Hepatocyte (in vitro differentiated cells): ENCODE results near the gene TIRAP. TPM values are rescaled to one million over a fixed set of nuclear protein-coding genes. Genes with fewer than 3 reads are reported as not detected.

Experiments used
- DNase-seq: peaks from one replicate; pipeline ENCODE4 v3.0.0-alpha.2; 2016; ENCODE audit warnings: low spot score
- H2AFZ ChIP-seq: fragments of 200-600 bp; sonication (generic); 2 replicates; pipeline ENCODE4 v1.6.0; 2016; ENCODE audit warnings: antibody characterized with exemption, mild to moderate bottlenecking
- H3K27ac ChIP-seq: fragments of 200-600 bp; sonication (generic); 2 replicates; pipeline ENCODE4 v1.5.1; 2016; ENCODE audit warnings: mild to moderate bottlenecking
- H3K27me3 ChIP-seq: fragments of 200-600 bp; sonication (generic); 2 replicates; pipeline ENCODE4 v1.6.1; 2016
- H3K36me3 ChIP-seq: fragments of 200-600 bp; sonication (generic); replicated peaks from 2 replicates; pipeline ENCODE4 v1.5.1; 2016; ENCODE audit warnings: low read depth; ENCODE audit not compliant: insufficient read depth
- H3K4me1 ChIP-seq: fragments of 200-600 bp; sonication (generic); 2 replicates; pipeline ENCODE4 v1.5.1; 2016; ENCODE audit warnings: mild to moderate bottlenecking, moderate library complexity; ENCODE audit not compliant: insufficient read depth
- H3K4me2 ChIP-seq: fragments of 200-600 bp; sonication (generic); 2 replicates; pipeline ENCODE4 v1.6.0; 2016
- H3K4me3 ChIP-seq: fragments of 200-600 bp; sonication (generic); 2 replicates; pipeline ENCODE4 v1.5.1; 2016; ENCODE audit warnings: mild to moderate bottlenecking
- H3K79me2 ChIP-seq: fragments of 200-600 bp; sonication (generic); 2 replicates; pipeline ENCODE4 v1.6.0; 2017; ENCODE audit warnings: mild to moderate bottlenecking
- H3K9me2 ChIP-seq: fragments of 200-600 bp; sonication (generic); replicated peaks from 2 replicates; pipeline ENCODE4 v1.6.0; 2017; ENCODE audit warnings: mild to moderate bottlenecking; ENCODE audit not compliant: insufficient read depth
- H3K9me3 ChIP-seq: fragments of 200-600 bp; sonication (generic); 2 replicates; pipeline ENCODE4 v1.5.1; 2016; ENCODE audit warnings: low read depth, mild to moderate bottlenecking
- H4K20me1 ChIP-seq: fragments of 200-600 bp; sonication (generic); 2 replicates; pipeline ENCODE4 v1.6.0; 2016; ENCODE audit warnings: mild to moderate bottlenecking; ENCODE audit not compliant: insufficient read depth, poor library complexity, severe bottlenecking
- CTCF ChIP-seq: fragments of 200-600 bp; sonication (generic); IDR thresholded peaks from 2 replicates; pipeline ENCODE4 v1.5.1; 2016; ENCODE audit warnings: antibody characterized with exemption, mild to moderate bottlenecking; ENCODE audit not compliant: poor library complexity
- EZH2 ChIP-seq: fragments of 200-600 bp; sonication (generic); IDR thresholded peaks from 2 replicates; pipeline ENCODE4 v1.6.1; 2016; ENCODE audit warnings: antibody characterized with exemption, mild to moderate bottlenecking, borderline replicate concordance
- EZH2phosphoT487 ChIP-seq: fragments of 200-600 bp; sonication (generic); IDR thresholded peaks from one replicate; pipeline ENCODE4 v1.6.1; 2018; ENCODE audit warnings: antibody characterized with exemption, mild to moderate bottlenecking, low read depth, moderate library complexity; ENCODE audit not compliant: unreplicated experiment, severe bottlenecking
- WGBS: methylation state at CpG from one replicate; pipeline ENCODE4 v1.1.6; 2016; ENCODE audit warnings: low lambda C conversion rate; ENCODE audit errors: missing lambda C conversion rate; 5-methylcytosine and 5-hydroxymethylcytosine counted together
- polyA plus RNA-seq: library from polyadenylated mRNA; unstranded; fragments of >200 nt; fragmentation: Nextera tagmentation; extraction: Ambion mirVana; gene quantifications from 2 replicates; pipeline ENCODE4 v1.2.1, GENCODE V29; 2016
- total RNA-seq: library from RNA; depleted of rRNA; stranded (reverse); fragments of >200 nt; gene quantifications from 2 replicates; pipeline ENCODE4 v1.2.3, GENCODE V29; 2014

The TIRAP gene
- total and polyA plus RNA-seq, 2 experiments from 2014 or later = 5.3 to 6.4 TPM

DNA sequence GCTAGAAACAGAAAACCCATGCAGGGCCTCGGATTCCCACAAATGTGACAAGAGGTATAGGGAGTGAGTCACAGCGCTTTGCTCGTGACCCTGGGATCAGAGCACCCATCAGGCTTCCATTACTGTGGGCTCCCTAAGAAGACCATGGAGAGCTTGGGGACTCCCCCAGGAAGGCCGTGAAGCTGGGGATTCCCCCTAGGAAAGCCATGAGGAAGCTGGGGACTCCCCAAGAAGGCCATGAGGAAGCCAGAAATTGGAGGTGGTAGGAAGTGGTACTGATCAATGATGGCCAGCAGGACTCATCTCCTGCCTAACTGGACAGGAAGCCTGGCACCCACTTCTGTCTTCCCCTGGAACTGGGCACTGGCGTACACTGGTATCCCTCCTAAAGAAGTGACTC, 10.8 kb downstream of the TIRAP start:
- Histone ChIP-seq H3K27me3 (no peaks in the 10 kb centered on the region), H3K27ac (no peak overlapping the region), H3K79me2 (peaks cover 7% of the 10 kb centered on the region), H3K4me1 (no peaks in the 10 kb centered on the region), H2AFZ (no peak overlapping the region), H3K4me2 (no peak overlapping the region), H3K9me3 (no peaks in the 10 kb centered on the region), H3K4me3 (no peak overlapping the region), H3K36me3 (no peaks in the 10 kb centered on the region), H3K9me2 (no peaks in the 10 kb centered on the region), H4K20me1 (no peaks in the 10 kb centered on the region)
- no peak for TF ChIP-seq EZH2phosphoT487
- 98% methylated on average over 5 of the region's 5 CpGs for WGBS
- DNase-seq = no peak

DNA sequence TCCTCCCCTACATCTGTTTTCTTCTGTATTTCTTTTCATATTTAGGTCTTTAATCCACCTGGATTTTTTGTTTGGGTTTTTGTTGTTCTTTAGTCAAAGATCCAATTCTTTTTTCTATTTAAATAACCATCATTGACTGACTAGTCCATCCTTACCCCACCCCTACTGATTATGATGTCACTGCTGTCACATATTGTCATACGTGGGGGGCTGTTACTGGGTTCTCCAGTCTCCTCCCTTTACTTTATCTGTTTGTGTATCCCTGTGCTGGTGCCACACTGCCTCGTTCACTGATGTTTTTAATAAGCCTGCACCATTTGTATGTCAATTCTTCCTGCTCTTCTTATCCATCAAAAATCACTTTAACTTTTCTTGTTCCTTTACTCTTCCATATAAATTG, 14.1 kb downstream of the TIRAP start:
- Histone ChIP-seq H3K27ac (no peak overlapping the region), H3K4me3 (no peak overlapping the region), H3K4me1 (no peaks in the 10 kb centered on the region), H3K79me2 (peaks cover 7% of the 10 kb centered on the region), H3K4me2 (no peak overlapping the region), H3K27me3 (no peaks in the 10 kb centered on the region), H3K36me3 (no peaks in the 10 kb centered on the region), H3K9me2 (no peaks in the 10 kb centered on the region), H3K9me3 (no peaks in the 10 kb centered on the region), H2AFZ (no peak overlapping the region), H4K20me1 (no peaks in the 10 kb centered on the region)
- no peak for TF ChIP-seq CTCF
- no peak for TF ChIP-seq EZH2phosphoT487
- no peak for TF ChIP-seq EZH2
- WGBS = 81% methylated on average over 2 of the region's 2 CpGs
- DNase-seq = no peak

- TF ChIP-seq EZH2 = no peak
- H3K9me3 ChIP-seq = no peaks in the 10 kb centered on the region
- H4K20me1 ChIP-seq = no peaks in the 10 kb centered on the region
- DNase-seq = peak; percentile 95
- H2AFZ ChIP-seq = peak within 1 kb of the TSS; percentile 88
- no peaks in the 10 kb centered on the region for H3K27me3 ChIP-seq
- peak within 1 kb of the TSS; percentile 31 for H3K4me3 ChIP-seq
- 3% methylated on average over 59 of the region's 61 CpGs for WGBS
- H3K27ac ChIP-seq = peak within 1 kb of the TSS; percentile 85
- no peaks in the 10 kb centered on the region for H3K9me2 ChIP-seq
- H3K36me3 ChIP-seq = no peaks in the 10 kb centered on the region
- peak within 1 kb of the TSS; percentile 76 for H3K4me2 ChIP-seq
- peaks cover 6% of the 10 kb centered on the region for H3K4me1 ChIP-seq
- H3K79me2 ChIP-seq = peaks cover 14% of the 10 kb centered on the region
Measured at GRCh38 chr11:126303623-126304456, 20.9 kb downstream of the TIRAP start, which contains the start of gene DCPS. Gene DCPS (plus strand): TSS chr11:126304060. CDS start chr11:126304081, 21 bp downstream.

DNA sequence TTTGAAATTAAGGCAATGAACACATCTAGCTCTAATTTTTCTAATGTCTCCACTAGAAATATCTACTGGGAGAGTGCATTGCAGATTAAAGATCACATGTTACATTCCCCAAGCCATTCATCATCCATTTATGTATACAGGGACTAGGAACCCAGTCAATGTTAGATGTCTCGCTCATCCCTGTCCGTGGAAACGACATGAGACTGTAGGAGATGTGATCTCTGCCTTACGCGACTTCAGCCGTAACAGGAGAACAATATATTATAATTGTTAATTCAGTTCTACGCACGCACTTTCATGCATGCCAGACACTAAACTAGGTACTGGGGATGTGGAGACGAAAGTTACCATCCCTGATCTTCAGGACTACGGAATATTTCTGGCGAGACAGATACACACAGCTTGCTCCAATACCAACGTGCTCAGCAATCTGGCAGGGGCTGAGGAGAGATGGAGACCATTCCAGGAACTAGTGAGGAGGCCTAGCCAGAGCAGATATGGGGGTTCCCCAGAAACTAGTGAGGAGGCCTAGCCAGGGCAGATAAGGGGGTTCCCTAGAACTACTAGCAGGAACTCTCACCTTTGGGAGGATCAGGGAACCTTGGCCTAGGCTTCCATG, 21.7 kb downstream of the TIRAP start:
- H3K27ac ChIP-seq = peak overlapping the region; percentile 85
- peak overlapping the region; percentile 76 for H3K4me2 ChIP-seq
- no peak for DNase-seq
- no peak for TF ChIP-seq EZH2
- H3K27me3 ChIP-seq = no peaks in the 10 kb centered on the region
- peaks cover 14% of the 10 kb centered on the region for H3K79me2 ChIP-seq
- H3K36me3 ChIP-seq = no peaks in the 10 kb centered on the region
- no peaks in the 10 kb centered on the region for H3K9me3 ChIP-seq
- no peaks in the 10 kb centered on the region for H4K20me1 ChIP-seq
- H3K4me1 ChIP-seq = peaks cover 6% of the 10 kb centered on the region
- WGBS = 62% methylated on average over 12 of the region's 12 CpGs
- H2AFZ ChIP-seq = peak overlapping the region; percentile 88
- peak overlapping the region; percentile 31 for H3K4me3 ChIP-seq
- H3K9me2 ChIP-seq = no peaks in the 10 kb centered on the region
